CD4-positive, alpha-beta T cell treated with Interleukin-4 for 4 hours (primary cell): ENCODE measurements around the gene COX10.

Experiments
- DNase-seq: peaks from one replicate; pipeline ENCODE4 v3.0.0-alpha.2; 2020

Gene COX10

DNA sequence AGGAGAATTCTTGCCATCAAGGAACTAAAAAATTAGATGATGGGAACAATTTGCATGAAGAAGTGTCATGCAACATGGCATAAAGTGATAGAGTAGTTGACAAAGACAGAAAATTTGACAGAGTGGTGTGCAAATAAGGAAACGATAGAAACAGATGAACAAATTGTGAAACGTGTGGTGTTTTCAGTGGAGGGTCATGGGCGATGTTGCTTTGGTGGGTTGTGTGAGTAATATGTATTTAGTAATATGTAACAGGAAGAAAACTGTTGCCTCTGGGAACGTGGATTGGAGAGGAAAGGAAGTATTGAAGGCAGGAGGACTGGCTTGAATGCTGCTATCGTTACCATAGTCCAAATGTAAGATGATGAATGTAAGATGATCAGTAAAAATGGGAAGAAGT, 3.6 kb downstream of the COX10 start:
- no peak for DNase-seq

DNA sequence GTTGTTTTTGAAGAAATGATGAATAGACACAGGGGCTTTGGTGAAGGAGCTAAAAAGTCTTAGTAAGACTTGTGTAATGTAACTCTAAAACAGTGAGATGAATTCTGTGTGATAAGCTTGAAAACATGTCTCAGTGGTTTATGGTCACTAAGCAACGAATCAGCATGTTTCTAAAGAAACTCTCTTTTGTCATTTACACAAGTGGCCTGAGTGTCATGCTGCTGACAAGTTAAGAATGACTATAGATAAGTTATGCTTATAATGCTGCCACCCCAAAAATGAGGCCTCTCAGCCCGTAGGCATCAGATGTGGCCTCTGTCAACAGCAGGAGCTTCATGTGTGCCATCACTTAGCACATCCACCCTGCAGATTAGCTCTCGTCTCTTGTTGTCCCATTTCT, 8.7 kb downstream of the COX10 start:
- DNase-seq = no peak

DNA sequence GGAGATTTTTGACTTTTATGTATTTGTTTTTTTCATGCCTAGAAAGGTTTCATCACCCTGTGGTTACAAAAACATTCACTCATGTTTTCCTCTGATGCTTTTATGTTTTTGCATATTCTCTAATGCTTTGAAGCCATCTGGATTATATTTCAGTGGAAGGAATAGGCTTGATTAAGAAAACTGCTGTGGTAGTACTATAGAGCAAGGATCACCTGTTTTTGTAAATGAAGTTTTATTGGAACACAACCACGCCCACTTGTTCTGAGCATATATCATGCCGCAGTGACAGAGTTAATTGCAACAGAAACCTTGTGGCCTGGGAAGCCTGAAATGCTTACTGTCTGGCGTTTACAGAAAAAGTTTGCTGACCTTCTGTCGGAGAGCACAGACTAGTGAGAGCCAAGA, 11.5 kb downstream of the COX10 start:
- DNase-seq = no peak

DNA sequence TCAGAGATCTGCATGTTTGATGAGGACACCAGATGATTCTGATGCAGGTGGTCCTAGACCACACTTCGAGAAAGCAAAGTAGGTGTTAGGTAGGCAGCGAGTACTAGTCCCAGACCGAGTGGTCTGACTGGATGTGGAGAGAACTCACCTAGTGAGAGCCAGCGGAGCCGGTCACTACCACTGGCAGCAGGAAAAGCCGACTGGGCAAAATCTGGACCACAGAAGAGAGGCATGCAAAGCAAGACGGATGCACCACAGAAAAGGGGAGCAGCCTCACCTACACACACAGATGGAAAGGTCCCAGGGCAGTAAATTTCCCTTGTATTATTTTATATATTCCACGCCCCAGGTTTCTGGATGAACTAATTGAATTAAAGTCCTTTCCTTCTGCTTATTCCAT, 13.5 kb downstream of the COX10 start:
- DNase-seq = no peak

DNA sequence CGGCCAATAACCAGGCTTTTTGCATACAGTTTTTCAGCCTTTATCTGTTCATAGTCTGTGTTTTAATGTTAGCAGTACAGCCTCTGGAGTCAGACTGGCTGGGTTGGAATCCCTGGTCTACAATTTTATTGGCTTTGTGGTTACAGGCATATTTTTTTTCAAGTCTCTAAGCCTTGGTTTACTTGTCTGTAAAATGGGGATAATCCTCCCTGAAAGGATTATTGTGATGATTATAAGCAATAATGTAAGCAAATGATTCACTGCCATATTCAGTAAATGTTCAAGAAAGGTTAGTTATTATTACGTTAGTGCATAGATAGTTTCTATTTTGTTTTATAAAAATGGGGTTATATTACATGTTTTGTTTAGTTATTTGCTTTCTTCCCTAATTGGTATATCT, 15.7 kb downstream of the COX10 start:
- no peak for DNase-seq

DNA sequence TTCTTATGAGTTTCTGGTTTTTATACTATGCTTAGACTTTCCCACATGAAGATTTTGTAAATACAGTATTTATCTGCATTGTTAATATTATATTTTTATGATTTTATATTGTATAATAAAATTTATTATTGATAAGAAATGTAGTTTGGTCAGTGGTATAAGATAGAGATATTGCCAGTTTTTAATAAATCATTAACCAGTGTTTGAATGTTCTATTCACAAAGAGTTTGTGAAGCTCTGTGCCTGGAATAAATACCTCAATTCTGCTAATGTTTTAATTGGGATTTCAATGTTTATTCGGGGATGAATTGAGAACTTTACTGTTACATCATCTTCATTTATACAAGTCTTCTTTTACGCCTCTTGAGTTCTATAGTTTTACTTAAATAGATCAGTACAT, 16.9 kb downstream of the COX10 start:
- no peak for DNase-seq

DNA sequence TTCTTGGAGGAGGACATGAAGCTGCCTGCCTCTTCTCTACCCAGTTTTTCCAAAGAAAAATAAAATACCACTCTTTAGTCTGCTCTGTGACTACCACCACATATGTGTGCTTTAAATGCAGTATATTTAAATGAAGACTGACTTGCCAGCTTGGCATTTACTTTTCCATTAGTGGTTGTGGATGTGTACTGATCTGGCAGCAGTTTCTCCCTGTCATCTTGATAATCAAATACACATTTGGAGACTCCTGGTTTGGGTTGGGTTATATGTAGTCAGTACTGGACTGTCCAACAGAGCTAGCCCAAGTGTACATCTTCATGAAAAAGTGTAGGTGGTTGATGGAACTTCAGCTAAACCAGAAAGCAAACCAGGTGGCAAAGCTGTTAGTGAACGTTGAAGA, 19.9 kb downstream of the COX10 start:
- no peak for DNase-seq

DNA sequence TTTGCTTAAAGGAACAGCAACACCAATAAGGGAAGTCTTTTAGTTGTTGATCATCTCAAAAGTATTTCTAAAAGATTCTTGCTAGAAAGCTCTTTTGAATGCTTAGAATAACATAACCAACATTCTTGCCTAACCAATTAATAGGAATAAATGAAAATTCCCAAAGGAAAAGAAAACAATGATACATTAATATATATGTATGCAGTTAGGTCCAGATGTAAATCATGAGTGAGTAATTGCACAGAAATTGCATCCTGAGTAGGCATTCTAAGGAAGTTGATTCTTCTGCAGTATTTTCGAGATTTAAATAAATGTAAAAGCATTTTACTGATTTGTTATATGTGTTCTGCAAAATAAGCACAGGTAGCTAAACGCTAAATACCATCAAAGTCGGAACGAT, 22.1 kb downstream of the COX10 start:
- no peak for DNase-seq

DNA sequence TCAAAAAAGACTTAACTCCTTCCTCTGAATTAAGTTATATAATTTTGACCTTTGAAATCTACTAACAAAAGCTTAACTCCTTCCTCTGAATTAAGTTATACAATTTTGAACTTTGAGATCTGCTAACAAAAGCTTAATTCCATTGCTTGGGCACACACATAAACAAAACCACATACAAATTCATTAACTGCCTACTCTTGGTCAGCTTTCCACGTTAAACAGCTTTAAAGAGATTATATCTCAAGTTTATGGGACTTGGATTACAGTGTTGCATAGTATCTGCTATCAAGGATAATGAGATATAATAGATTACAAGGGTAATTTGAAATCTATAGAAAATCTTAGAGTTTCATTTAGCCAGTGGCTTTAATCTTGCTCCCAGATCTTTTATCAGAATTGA, 23.5 kb downstream of the COX10 start:
- DNase-seq = no peak

DNA sequence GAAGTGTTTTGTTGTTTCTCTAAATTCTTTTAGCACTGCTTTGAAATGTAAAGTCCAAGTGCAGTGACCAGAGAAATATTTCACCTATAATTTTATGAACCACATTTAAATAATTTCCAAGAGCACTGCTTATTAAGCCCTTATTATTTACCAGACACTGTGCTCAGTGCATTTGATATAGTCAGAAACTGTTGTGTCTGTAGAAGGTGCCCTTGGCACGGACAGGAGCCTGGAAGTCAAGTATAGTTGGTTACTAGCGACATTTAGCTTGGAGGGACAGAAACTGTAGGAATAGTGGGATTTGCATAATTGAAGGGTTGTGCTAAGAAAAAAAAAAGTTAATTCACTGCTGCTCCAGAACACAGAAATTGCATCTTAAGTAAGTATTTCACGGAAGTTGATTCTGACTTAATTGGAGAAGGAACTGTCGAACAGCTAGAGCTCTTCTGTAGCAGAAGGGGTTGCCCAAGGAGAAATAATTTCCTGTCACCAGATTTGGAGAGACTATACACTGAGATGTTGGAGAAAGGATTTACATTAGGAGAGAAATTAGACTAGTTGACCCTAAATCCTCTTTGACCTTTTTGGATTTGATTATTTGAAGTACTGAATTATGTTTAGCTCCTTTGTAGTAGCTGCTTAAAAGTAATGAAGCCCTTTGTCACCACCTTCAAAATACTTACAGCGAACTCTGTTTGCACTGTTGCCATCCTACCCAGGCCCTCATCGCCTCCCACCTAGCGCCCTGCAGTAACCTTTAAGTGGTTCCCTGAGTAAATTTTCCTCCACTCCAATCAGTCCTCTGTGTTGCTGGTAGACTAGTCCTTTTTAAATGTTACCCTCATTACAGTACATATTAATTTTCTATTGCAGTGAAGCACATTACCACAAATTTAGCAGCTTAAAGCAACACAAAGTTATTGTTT, 25.6 kb downstream of the COX10 start:
- DNase-seq = no peak

DNA sequence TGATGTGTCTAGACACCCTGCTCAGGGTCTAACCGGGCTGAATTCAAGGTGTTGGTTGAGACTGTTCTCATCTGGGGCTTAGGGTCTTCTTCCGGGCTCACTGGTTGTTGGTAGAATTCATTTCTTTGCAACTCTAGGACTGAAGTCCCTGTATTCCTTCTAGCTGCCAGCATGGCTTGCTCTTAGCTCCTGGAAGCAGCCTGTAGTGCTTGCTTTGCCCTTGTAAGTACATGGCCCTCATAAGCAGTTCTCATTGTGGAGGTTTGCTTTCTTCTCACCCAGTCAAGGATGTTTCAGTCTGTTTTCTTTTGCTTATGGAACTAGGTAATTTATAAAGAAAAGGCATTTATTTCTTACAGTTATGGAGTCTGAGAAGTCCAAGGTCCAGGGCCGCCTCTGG, 26.3 kb downstream of the COX10 start:
- DNase-seq = no peak

DNA sequence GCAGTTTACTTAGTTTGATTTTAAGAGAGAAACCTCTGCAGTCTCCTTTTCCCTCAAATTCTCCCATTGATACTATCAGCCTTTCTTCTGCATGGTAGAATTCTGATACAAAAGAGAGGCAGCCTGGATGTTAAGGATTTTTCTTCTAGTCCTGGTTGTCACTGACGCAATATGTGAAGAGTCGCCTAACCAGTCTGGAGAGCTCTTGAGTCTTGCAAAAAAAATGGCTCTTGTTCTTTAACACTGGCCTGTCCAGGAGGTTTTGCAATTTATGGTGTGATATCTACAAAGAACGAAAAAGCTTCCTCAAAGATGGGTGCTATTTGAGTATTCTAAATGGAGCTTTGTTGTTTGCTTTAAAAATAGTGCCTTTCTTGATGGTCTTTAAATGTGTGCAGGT, 28.9 kb downstream of the COX10 start:
- DNase-seq = no peak

DNA sequence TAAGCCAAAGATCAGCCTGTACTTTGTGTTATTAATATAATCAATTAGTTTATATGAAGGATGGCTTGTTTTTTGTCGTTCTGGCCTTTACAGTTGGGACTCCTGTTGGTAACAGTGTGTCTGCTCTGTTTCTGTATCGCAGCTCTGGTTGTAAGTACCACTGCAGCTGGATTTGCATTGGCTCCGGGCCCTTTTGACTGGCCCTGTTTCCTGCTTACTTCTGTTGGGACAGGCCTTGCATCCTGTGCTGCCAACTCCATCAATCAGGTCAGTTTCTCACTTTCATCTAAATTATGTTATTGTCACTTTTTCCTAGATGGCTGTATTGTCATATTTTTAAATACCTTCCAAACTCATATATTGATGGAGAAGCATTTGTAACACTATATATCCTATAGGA, 32.7 kb downstream of the COX10 start:
- DNase-seq = no peak

DNA sequence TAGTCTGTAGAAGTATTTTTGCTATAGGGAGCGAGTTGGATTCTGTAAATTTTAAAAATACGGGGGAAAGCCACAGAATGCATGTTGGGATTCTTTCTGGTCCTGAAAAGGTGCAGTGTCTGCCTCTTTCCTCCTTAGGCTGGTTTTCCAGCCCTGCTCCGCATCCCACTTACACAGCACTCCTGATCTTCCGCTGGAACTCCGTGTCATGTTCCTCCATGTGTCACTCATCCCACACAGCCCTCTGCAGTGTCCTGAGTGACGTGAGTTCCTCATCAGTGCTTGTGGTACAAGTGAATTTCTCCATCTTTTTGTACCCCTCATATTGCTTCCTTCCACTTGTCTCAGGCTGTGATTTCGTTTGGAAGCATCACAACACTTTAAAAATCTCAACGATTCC, 34.5 kb downstream of the COX10 start:
- no peak for DNase-seq

DNA sequence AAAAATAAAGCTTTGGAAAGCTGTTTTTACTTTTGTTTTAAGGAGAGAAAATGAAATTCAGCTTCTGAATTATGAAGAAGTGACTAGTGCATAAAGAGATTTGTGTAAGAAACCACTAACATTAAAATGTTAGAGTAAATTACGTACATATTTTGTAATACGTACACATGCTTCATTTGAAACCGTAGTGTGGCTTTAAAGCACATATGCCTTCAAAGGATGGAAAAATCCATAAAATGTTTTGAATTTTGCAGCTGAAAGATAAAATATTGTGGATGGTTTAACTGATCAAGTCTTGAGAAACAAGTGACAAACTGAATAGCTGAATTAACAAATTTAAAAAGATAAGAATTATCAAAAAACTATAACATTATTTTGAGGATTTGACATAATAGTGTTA, 35.4 kb downstream of the COX10 start:
- no peak for DNase-seq

DNA sequence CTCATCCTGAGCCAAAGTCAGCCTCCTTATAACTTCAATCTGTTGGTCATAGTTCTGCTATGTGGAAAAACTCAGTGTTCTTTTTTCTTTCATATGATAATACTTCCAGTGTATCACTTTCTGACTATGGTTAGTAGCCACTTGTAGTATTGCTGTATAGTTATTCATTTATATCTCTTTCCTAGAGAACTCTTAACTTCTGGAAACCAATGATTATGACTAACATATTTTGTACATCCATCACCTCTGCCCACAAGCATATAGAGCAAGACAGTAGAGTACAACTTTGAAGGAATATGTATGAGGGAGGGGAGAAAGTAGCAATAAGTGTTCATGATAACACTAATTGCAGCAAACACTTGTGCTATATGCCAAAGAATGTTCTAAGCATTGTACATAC, 38.6 kb downstream of the COX10 start:
- DNase-seq = no peak

DNA sequence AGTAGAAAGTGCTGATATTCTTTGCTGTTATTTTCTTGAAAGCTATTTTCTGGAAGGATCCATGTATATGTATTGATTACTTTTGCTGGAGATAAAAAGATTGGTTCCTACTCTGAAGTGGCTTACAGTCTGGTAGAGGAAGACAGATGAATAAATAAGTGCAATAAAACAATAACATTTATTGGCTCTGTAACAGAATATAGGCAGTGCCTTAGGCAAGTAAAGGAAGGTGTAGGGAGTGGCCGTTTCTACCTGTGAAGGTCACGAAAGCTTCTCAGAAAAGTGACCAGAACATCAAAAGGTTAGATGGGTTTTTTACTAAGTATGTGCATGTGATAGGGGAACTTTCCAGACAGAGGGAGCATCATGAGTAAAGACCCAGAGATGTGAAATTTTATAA, 43.1 kb downstream of the COX10 start:
- no peak for DNase-seq

DNA sequence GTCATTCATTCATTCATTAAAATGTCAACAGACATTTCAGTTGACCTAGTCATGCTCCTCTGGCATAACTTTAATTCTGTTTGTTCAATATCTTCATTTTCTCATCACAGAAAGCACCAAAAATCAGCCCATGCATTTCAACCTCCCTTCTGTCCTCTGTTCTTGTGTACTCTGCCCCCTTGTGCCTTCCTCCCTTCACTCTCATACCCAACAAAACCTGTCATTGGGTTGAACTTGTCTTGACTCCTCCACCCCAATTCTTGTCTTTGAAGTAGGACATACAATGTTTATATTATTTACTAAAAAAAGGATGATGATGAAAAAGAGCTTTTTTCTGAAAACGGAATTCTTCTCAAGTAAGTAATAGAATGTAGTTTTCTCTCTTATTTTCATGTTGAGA, 43.8 kb downstream of the COX10 start:
- no peak for DNase-seq

DNA sequence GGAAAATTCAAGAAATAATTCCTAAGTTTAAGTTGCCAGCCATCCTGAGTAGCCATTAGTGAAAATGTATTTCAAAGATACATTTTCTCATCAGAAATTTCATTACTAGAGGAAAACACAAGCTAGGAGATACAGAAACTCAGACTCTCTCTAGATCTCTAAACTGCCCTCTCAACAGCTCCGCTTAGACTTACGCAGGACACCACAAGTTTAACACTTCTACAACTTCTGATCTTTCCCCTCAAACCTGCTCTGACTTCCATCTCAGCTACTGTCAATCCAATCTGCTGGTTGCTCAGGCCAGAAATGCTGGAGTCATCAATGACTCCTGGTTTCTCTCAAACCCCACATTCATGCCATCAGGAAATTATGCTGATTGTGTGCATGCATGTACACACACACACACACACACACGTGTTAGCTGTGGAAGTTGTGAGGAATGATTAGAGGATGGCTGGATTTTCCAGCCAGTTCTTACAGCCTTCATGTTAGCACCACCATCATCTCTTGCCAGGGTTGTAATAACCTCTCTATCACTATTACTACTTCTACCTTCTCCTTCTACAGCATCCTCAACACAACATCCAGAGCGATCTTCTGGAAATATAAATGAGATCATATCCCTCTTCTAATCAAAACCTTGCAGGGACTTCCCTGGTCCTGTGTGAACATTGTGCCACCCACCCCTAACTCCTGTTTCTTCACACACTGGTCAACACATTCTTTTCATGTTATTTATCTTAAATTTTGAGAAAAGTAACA, 47.1 kb downstream of the COX10 start:
- DNase-seq = no peak

DNA sequence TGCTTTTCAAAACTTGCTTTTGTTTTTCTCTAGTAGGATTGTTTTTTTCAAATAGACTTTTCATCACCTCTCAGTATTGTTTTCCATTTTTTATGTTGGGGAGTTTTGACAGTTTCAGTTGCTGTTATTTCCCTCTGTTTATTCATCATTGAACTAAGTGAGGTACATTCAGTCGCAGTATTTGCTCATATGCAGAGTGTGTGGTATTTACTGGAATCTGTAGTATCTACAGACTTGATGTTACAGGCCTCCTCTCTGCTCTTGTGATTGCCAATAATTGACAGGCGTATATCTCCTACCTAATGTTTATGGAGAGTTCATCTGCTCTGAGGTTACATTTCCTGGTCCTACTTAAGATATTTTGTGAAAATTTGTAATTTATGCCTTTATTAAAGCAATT, 49.6 kb downstream of the COX10 start:
- DNase-seq = peak; percentile 20

DNA sequence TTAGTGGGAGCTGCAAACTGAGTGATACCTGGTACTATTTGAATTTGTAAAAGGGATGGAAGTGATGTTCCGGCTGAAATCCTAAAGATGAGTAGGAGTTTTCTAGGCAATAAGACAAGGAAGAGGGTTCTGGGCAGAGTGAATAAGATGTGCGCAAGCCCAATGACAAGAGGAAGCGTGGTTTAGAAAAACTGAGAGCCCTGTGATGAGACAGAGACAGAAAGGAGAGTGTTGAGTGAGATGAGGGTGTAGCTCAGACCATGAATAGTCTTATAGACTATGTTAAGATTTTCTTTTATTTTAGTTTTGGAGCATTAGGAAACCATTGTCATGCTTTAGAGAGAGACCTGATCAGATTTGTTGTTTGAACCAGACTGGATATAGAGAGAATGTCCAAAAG, 50.2 kb downstream of the COX10 start:
- DNase-seq = peak; percentile 4

DNA sequence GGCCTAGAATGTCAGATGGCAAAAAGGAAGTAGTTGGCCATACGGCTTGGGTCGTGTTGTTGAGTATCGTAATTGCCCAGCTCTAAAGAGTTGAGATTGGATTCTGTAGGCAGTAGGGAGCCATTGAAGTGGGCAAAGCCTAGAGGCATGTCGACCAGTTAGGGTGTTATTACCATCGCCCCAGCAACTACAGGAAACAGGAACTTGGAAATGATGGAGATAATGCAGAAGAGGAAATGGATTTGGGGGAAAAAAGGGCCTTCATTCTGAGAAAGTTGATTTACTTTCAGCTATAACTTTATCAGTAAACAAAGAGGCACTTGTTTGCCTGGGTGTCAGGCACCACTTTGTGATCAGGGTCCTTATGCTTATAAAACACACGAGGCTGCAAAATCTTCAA, 52.6 kb downstream of the COX10 start:
- DNase-seq = no peak

DNA sequence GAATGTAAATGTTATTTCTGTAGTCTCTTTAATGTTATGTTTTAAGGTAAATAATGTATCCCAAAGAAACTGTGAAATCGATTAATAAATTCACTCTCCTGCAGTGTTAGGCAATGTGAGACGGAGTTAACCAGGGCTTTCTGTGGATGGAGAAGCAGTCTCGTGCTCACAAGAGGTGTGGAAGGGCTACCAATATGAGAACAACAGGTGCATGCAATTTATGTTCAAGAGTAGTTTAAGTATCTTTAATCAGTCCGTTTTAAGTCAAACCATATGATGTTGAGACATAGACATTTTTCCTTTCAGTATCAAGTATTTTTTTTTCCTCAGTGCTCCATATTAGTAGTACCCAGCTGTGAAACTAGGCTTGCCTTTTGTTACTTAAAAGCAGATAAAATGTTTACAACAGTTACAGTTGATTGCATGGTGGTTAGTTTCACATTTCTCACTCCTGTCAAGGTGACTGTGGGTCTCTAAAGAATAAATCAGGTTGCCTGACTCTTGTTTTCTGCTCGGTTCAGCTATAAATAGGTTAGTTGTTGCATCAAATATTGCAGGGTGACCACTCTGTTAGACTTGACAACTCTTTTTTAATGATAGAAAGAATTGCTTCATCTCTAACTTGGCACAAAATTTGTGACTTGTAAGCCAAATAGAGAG, 54.4 kb downstream of the COX10 start:
- no peak for DNase-seq

DNA sequence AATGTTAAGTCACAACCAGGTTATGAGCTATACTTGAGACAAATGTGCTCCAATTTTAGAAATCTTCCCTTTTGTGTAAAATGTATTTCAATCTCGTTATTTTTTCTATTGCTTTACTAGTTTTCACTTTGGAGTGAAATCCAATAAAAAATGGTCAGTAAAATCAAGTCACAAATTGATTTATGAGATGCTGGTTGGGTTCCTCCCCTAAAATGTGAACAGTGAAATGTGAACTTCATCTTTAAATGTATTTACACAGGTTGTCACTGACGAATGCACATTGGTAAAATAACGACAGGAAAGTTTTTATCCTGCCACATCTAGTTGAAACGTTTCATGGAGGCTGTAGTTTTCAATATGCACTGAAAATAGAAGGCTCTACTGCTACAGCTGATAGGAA, 55.5 kb downstream of the COX10 start:
- DNase-seq = no peak
